DMS153 treated with DMSO at 0.1 percent for 48 hours (cell line): ENCODE measurements around the gene RELN.

Source experiments
- DNase-seq: peaks from one replicate; lab custom pipeline; 2025; ENCODE audit not compliant: unreplicated experiment; lab: John Stamatoyannopoulos, UW

Gene RELN

GRCh38 chr7:103990991-103991390 lies 1.5 kb upstream of the RELN start:
- no peak for DNase-seq

- peak; percentile 69 for DNase-seq
These were observed 618 bp upstream of the RELN start for GRCh38 chr7:103989785-103990767.

DNA sequence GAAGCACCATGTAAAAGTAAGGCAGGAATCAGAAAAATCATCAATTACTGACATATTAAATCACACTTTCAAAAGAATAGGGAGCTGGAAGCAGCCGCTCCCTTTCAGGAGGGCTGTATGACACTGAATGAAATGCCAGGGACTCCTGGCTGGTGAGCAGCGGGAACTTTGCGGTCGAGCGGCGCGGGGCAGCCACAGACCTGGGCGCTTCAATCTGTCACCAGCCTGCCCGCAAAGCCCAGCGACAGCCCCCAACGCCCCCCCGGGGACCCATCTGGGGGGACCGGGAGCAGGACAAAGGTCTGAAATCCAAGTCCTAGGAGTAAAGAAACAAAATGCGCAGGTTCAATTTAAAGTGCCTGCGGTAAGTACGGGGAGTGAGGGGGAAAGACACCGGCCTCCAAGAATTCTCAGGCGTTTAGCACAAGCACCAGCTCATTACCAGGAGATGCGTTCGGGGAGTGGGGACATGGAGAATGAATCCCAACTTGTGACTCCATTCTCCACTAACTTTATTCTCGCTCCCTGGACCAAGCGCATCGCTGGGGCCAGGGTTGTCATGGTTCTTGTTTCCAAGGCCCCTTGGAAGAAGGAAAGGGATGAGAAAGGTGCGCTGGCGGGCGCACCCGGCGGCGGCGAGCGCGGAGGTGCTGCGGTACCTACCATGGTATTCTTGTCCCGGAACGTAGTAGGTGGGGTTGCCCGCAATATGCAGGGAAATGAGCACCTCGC lies 824 bp downstream of the RELN start:
- DNase-seq: peak; percentile 32

GRCh38 chr7:103987451-103987850 lies 2.0 kb downstream of the RELN start:
- no peak for DNase-seq

- DNase-seq: no peak
These were observed 3.8 kb downstream of the RELN start for GRCh38 chr7:103985565-103986126.

- DNase-seq: no peak
These were observed 5.4 kb downstream of the RELN start for GRCh38 chr7:103984050-103984449.

DNA sequence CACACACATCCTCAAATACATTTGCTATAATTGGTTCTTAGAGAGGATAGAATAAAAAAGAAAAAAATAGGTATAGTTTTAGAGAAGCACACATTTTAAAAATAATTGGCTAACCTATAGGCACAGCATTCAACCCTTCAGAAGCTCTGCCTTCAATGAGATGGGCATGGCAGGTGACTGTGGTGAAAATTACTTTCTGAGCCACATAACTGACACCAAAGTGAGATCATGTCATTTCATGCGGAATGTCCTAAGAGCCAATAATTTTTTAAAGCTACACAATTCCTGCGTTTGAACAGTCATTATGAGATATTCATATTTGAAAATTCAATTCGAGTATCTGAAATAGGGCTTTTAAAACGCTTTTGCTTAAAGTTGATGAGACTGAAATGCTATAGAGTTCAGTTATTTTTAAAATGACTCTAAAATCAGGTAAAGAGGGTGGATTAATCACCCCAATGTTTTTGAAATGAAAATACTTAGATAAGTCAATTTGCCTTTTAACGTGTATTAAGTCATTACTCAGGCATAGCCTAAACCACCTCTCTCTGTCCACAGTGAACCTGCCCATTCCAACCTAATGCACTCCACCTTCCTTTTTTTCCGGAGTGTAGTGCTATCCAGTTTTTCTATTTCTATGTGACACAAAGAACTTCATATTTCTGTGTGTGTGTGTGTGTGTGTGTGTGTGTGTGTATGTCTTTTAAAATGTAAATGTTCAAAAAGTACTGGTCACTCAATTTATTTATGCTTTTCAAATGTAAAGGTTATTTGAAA lies 6.1 kb downstream of the RELN start:
- no peak for DNase-seq

DNA sequence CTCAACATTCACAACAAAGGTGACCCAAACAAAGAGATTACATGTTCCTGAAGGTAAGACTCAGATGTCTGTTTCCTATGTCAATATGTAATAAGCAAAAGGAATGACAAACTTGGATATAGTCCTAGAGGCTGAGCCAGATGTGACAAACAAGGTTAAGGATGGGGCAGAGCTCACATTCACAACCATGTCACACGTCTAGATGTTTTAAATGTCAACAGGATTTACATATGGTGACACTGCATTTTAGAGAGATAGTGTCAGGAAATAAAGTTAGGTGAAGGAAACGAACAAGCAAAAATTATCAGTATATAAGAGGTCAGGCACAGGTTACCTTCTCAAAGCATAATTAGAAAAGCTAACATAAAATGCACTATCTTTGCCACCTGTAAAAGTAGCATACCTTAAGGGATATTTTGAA lies 8.4 kb downstream of the RELN start:
- no peak for DNase-seq

DNA sequence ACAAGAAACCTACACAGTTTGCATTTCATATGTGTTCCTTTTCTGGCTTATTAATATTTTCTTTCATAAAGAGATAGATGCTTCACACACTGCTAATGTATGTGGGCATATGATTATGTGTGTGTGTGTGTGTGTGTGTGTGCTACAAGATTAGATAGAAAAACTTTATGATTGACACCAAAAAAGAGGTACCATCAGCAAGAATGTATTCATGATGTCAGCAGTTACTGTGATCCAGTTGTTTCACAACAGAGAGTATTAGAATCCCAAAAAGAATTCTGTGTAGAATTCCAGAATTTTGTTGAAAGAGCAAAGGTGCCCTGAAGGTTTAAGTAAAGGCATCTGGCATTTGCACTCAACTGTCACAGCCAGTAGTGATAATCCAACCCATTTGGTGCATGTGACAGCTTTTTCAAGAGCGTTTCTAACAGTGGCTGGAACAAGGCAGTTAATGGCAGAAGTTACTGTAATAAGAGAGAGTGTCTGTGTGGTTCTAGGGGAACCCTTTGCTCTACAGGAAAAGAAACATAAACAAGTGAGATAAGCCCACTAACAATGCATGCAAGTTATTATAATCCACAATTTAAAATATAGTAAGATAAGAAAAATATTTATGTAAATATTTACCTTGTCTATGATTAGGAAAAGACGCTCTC lies 16.6 kb downstream of the RELN start:
- no peak for DNase-seq

GRCh38 chr7:103967401-103967800 lies 22.1 kb downstream of the RELN start:
- no peak for DNase-seq

- DNase-seq: no peak
These were observed 22.7 kb downstream of the RELN start for GRCh38 chr7:103966593-103967277.

DNA sequence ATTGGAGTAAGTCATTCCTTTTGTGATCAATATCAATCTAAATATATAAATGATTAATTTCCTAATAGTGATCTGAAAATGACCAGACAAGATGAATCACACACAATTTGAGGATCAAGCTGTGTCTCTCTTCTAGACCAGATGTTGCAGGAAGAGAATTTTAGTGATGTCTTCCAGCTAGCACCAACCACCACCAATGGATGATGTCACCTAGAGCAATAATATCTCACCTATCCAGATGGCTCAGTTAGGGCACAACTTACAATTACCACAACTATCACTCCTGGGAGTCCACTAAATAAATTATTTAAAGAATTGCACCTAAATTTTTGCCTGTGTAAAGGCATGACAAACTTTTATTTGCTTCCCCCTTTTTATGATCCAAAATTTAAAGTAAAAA lies 25.2 kb downstream of the RELN start:
- DNase-seq: no peak

DNA sequence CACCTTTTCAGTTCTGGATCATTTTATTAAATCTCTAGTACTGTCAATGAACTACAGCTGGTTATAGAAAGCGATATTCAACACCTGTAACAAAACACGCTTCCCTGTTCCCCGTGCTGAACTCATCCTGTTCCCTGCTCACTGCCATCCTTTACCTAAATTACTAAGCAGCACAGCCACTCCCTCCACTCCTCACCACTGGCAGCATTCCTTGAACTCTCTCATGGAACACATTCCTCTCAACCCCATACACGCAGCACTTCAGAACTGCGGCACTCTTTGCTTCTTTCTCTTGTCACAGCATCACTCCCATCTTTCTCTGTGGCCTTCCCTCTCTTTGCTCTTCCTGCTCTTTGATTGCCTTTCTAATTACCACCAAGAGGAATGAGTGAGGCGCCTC lies 27.4 kb downstream of the RELN start:
- no peak for DNase-seq

DNA sequence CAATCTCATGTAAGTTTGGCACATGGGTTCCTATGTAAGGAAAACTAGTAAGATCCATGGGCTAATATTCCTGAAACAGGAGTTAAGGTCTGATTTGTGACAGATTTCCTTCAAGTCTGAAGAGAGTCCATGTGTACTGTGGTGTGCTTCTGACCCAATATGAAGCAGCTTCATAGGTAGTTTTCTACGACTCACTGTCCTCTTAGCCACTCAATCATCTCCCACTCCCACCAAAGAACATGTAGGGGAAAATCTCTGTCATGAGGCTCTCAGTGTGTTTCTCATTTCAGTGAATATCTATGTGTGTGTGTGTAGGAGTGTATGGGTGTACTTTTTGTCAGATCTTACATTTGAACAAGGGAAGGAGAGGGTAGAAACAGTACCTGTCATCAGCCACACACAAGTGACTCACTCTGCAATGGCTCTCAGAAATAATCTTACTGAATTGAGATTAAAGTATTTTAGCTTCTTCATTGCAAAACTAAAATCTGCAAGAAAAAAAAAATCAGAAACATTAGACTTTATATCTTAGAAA lies 31.1 kb downstream of the RELN start:
- DNase-seq: no peak

GRCh38 chr7:103955985-103956384 lies 33.5 kb downstream of the RELN start:
- DNase-seq: no peak

DNA sequence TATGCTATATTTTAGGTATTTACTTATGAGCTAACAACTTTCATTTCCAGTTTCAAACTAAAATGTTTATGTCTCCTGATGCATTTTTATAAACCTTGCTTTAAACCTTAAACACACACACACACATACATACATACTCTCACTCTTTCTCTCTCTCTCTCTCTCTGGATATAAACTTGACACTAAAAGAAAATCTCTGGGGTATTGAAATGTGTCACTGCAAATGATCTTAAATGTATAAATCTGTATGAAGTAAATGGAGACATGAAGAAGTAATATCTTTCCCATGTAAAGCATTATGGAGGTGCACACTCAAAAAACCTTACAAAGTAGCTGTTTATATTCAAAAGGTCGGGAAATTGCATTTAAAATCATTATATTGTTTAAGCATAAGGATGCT lies 37.0 kb downstream of the RELN start:
- DNase-seq: no peak

DNA sequence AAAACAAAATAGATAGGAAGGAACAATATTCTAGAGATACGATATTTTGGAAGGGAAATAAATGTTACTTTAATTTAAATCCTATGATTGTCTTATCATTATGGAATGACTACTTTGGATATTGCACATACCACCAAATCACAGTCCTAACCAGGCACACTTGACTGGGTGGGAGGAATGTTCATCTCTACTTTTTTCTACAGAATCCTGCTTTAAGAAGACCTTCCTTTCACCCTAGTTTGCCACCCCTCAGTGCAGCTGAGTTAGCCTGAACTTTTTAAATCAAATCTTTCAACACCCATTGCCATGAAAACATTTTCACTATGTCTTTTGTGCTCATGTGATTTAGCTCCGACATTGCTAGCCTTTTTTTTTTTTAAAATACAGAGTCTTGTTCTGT lies 38.1 kb downstream of the RELN start:
- no peak for DNase-seq

DNA sequence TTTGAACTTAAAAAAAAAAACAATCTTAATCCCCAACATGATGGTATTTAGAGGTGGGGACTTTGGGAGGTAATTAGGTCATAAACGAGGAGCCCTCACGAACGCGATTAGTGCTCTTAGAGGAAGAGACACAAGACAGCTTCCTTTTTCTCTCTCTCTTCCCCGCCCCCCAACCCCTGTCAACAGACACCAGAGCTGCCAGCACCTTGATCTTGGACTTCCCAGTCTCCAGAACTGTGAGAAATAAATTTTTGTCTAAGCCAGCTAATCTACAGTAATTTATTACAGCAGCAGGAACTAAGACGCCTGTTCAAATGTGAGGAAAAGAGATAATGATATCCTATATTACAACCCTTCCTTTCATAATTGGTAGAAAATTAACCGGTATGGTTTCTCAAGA lies 40.1 kb downstream of the RELN start:
- no peak for DNase-seq

GRCh38 chr7:103947026-103947655 lies 42.3 kb downstream of the RELN start:
- no peak for DNase-seq
